Stimulated activated CD8-positive, alpha-beta memory T cell treated with anti-CD3 and anti-CD28 coated beads, Interleukin-15, amount 100 ng/mL, for 24 hours (primary cell): ENCODE measurements around the gene ALAD.
"Not testable (repeated sequence)": the region's sequence is repeated elsewhere in the genome, so short reads cannot be mapped to it uniquely, and the experiment has no call there.

Experiments used
- DNase-seq: peaks from one replicate; pipeline ENCODE4 v3.0.0-alpha.2; 2020; ENCODE audit warnings: low read depth

ALAD gene

GRCh38 chr9:113401027-113401792 lies at the start of gene ALAD:
Gene ALAD, minus strand, starts transcription at chr9:113401284. Its CDS starts 7,725 bp downstream, at chr9:113393559.
- peak; percentile 96 for DNase-seq

GRCh38 chr9:113449376-113449775 lies 48.3 kb upstream of the ALAD start:
- no peak for DNase-seq

GRCh38 chr9:113446323-113446740 lies 45.2 kb upstream of the ALAD start:
- DNase-seq, result no peak

- no peak for DNase-seq
Observed at GRCh38 chr9:113444736-113445135, 43.7 kb upstream of the ALAD start.

- DNase-seq, result not testable (repeated sequence)
Observed at GRCh38 chr9:113437716-113438115, 36.6 kb upstream of the ALAD start.

GRCh38 chr9:113436728-113437515 lies 35.8 kb upstream of the ALAD start:
- DNase-seq, result no peak

GRCh38 chr9:113431191-113431590 lies 30.1 kb upstream of the ALAD start:
- no peak for DNase-seq

- DNase-seq, result no peak
Observed at GRCh38 chr9:113428062-113428615, 27.1 kb upstream of the ALAD start.

GRCh38 chr9:113427629-113428028 lies 26.5 kb upstream of the ALAD start:
- no peak for DNase-seq

GRCh38 chr9:113426701-113427100 lies 25.6 kb upstream of the ALAD start:
- no peak for DNase-seq

GRCh38 chr9:113425072-113425471 lies 24.0 kb upstream of the ALAD start:
- DNase-seq, result no peak

- no peak for DNase-seq
Observed at GRCh38 chr9:113421726-113422125, 20.6 kb upstream of the ALAD start.

- no peak for DNase-seq
Observed at GRCh38 chr9:113417370-113417769, 16.3 kb upstream of the ALAD start.

- DNase-seq, result no peak
Observed at GRCh38 chr9:113416149-113416721, 15.2 kb upstream of the ALAD start.

- DNase-seq, result peak; percentile 90
Observed at GRCh38 chr9:113410207-113410864, 9.3 kb upstream of the ALAD start, which contains the start of the genes C9orf43 and POLE3. Gene C9orf43, plus strand, starts transcription at chr9:113410747. Its CDS starts 2,747 bp downstream, at chr9:113413494. Gene POLE3, minus strand, starts transcription at chr9:113410675. Its CDS starts 382 bp downstream, at chr9:113410293.

- DNase-seq, result no peak
Observed at GRCh38 chr9:113409883-113410206, 8.8 kb upstream of the ALAD start.

GRCh38 chr9:113409481-113409880 lies 8.4 kb upstream of the ALAD start:
- DNase-seq, result no peak

GRCh38 chr9:113406873-113407511 lies 5.9 kb upstream of the ALAD start:
- DNase-seq, result not testable (repeated sequence)

- not testable (repeated sequence) for DNase-seq
Observed at GRCh38 chr9:113406353-113406752, 5.3 kb upstream of the ALAD start.

GRCh38 chr9:113403646-113404045 lies 2.6 kb upstream of the ALAD start:
- no peak for DNase-seq

- DNase-seq, result no peak
Observed at GRCh38 chr9:113399646-113400200, 1.4 kb downstream of the ALAD start.
